PFSK-1 (cell line): ENCODE data around the gene HCRT.

Experiments
- FOXP2 ChIP-seq: optimal IDR thresholded peaks from 2 replicates; pipeline ENCODE3; 2011; ENCODE audit warnings: borderline replicate concordance, control low read depth, inconsistent platforms; ENCODE audit not compliant: insufficient read depth; ENCODE audit errors: extremely low read length, extremely low read depth
- POLR2AphosphoS5 ChIP-seq: IDR thresholded peaks from 2 replicates; pipeline ENCODE4 v1.6.1; 2012; ENCODE audit warnings: low read depth, mild to moderate bottlenecking, control low read depth, low read length, moderate library complexity
- REST ChIP-seq, 2 experiments: IDR thresholded peaks; 2 replicates each; pipeline versions ENCODE4 v1.6.1 to v1.8.0; 2011 to 2012; ENCODE audit warnings: low read depth in 2 of 2, low read length in 2 of 2, control low read depth in 1 of 2, inconsistent platforms in 1 of 2, mild to moderate bottlenecking in 1 of 2, moderate library complexity in 1 of 2; ENCODE audit not compliant: insufficient read depth in 1 of 2
- SIN3A ChIP-seq: IDR thresholded peaks from 2 replicates; pipeline ENCODE4 v1.6.1; 2012; ENCODE audit warnings: mild to moderate bottlenecking, low read length, moderate library complexity, borderline replicate concordance; ENCODE audit not compliant: insufficient read depth
- TAF1 ChIP-seq: IDR thresholded peaks from 2 replicates; pipeline ENCODE4 v1.6.1; 2012; ENCODE audit warnings: low read length, control low read depth, borderline replicate concordance; ENCODE audit not compliant: insufficient read depth

- TF ChIP-seq REST (IDR thresholded peaks at IDR 0.05; ENCODE audit: insufficient read depth in 1 of 2, low read depth in 2 of 2, low read length in 2 of 2) (no peak), POLR2AphosphoS5 (no peak), SIN3A (no peak), TAF1 (no peak), FOXP2 (no peak)
Measured at GRCh38 chr17:42214156-42214555, 28.9 kb upstream of the HCRT start.
